Ammon's horn (tissue), 1 donor: ENCODE measurements around the gene E2F4.

Source experiments
- DNase-seq: peaks from one replicate; pipeline ENCODE4 v3.0.0-alpha.2; 2016; ENCODE audit warnings: low spot score

E2F4 gene, protein sequence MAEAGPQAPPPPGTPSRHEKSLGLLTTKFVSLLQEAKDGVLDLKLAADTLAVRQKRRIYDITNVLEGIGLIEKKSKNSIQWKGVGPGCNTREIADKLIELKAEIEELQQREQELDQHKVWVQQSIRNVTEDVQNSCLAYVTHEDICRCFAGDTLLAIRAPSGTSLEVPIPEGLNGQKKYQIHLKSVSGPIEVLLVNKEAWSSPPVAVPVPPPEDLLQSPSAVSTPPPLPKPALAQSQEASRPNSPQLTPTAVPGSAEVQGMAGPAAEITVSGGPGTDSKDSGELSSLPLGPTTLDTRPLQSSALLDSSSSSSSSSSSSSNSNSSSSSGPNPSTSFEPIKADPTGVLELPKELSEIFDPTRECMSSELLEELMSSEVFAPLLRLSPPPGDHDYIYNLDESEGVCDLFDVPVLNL

DNA sequence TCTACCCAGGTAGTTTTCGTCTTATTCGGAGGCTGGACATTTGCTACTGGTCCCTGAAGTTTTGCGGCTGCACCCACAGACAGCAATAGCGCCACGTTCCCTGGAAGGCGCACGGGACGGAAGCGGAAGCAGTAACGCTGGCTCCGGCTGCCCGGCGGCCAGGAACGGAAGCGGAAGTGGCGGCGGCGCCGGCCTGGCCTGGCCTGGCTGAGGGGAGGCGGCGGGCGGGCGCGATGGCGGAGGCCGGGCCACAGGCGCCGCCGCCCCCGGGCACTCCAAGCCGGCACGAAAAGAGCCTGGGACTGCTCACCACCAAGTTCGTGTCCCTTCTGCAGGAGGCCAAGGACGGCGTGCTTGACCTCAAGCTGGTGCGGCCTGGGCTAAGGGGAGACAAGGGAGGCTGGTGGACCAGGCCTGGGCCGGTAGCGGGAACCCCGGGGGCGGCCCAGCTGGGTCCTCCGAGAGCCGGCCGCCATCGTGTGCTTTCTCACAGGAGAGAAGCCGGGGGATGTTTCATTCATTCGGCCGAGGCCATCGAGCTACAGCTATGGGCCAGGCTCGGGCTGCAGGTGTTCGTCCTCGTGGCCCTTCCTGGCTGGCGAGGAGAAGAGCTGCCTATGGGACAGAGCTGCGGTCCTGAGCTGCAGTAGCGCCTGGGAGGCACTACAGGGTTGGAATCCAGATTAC, at the start of gene E2F4:
E2F4 (plus strand) TSS at position 161 of the 687 bp plus-strand sequence; CDS start at position 234, 73 bp downstream.
- peak; percentile 97 for DNase-seq

DNA sequence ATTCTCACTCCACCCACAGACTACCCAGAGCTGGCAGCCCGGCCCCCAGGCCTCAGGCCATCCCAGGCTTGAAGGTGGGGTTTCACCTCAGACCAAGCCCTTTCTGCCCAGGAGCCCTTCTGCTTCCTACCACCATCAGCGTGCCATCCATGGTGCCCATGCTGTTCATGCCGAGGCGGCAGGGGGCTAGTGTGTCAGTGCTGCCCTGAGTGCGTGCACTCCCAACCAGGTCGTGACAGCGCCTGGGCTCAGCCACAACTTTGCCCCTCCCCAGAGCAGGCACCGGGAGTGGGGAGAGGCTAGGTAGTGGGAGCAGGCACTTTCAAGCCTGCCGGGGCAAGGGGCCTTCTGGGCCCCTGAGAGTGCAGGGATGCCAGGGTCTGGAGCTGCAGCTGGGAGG, 49.6 kb upstream of the E2F4 start:
- DNase-seq = no peak

DNA sequence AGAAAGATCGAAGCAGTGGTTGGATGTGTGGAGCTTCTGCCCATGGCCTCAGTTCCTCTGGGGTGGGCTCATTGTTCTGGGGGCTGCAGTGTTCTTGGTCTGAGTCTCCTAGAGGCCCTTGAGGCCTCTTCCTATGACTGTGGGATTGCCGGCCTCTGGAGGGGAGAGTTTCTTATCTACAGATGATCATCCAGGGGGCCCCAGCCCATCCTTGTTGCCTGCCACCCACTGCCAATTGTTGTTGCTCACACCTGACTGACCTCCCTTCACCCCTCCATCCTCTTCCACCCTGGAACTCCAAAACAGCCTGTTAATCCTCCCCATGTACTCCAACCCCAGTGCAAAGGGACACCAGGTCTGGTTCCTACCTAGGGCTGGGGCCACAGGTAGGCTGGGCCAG, 47.0 kb upstream of the E2F4 start:
- DNase-seq = no peak

DNA sequence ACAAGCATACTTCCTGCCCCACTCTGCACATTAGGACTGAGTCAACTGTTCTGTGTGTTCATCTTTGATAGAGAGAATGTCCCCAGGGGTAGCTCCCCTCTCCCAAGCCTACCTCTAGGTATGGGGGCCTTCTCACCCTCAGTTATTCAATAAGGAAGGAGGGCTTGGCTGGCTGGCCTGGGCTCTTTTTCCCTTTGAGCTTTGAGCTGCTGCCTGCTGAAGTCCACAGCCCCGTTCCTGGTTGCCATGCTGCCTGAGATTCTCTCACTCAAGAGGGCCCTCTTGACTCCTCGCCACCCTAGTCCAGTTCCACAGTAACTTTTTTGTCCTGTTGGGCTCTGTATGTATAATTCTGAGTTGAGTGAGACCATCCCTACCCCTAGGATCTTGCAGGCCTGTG, 46.2 kb upstream of the E2F4 start:
- DNase-seq = no peak

DNA sequence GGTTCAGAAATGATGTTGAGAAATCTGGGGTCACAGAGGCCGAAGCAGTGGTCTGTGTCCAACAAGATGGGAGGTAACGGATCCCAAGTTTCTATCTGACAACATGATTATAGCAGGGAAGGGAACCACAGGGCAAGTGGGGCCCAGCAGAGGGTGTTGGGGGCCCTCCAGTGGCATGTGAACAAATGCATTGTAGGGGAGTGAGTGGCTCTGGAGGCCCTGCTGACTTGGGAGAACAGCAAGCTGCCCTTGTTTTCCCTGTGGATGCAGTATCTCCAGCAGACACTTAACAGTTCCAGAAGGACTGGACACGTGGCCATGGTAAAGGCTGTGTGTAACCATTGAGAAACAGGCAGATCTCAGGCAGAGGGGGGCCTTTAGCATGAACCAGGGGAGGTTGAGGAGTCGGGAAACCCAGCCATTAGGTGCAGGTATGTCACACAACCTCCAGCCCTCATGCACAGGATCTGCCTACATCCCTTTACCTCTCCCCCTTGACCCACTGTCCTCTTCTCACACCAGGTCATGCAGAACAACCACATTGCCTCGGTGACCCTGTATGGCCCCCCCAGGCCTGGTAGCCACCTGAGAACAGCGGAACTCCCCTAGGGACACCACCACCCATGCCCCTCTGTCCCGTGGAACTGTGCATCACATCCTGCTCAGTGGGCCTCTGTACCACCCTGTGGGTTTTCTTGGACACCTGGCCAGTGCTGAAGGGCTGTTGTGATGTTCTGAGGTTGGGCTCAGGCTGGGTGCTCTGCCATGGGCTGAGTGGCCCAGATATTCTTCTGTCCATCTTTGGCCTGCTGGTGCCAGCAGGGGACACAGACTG, 45.2 kb upstream of the E2F4 start:
- no peak for DNase-seq

DNA sequence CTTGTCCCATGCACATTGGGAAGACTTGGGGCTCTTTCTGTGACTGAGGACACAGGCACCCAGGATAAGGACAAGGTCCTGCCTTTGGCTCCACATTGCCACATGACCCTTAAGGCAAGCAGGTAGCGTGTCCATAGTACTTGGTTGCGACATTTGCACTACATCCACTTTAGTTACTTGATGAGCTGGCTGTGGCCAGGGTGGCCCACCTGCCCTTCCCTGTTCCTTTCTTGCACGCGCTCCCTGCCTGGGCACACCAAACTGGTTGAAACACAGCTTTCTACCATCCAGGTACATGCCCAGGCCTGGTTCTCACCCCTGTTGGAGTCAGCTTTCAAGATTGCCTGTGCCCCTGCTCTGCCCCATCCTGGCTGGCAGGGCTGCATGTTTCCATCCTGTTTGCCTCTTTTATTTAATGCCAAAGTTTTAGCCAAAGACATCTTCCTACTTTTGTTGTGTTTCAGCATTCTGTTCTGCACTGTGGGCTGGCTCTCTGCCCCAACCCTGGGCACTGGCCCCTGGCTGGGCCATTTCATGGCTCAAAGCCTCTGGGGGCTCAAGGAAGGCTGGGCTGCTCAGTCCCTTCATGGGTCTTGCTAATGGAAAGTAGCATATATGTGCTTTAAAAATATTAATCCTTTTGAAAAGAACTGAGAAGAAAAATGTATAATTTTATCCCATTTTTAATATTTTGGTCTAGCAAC, 44.4 kb upstream of the E2F4 start:
- no peak for DNase-seq

DNA sequence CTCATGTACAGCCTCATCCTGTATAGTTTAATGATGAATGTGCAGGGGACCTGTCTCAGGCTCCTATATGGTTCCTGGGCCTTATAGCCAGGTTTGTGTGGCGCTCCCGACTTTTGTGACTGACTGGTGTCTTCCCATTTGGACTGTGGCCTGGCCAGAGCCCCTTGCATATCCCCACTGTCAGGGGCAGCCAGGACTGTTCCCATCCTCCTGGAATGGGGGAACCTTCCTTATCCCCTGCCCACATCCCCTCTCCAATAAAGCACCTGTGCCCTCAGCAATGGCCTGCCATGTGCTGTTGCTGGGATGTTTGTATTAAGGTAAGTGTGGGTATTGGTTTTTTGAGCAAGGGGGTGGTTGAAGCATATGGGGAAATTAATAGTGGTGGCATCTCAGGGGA, 43.7 kb upstream of the E2F4 start:
- no peak for DNase-seq

DNA sequence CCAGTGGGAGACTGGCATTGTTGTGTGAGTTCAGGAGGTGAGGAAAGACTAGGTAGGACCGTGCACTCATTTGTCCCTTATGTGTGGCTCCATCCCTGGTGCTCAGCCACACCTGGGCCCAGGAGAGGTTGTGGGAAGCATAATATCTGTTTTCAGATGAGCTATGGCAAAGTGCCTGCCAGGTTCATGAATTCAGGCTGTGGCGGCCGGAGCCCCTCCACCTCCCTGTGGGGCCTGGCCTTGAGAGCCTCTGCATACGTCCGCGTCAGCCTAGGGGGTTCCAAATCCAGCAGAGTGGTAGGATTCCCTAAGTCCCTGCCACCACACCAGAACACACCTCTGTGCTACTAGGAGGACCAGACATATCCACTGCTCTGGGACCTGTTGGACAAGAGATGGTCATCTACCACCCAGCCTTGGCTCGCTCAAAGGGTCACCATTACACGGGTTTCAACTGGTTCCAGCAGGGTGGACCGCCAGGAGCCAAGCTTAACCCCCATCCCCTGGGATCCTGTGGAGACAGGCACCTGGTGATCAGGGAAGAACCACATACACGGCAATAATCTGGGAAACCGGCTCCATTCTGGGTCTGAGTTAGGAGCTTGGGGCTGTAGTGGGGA, 43.2 kb upstream of the E2F4 start:
- DNase-seq = no peak

DNA sequence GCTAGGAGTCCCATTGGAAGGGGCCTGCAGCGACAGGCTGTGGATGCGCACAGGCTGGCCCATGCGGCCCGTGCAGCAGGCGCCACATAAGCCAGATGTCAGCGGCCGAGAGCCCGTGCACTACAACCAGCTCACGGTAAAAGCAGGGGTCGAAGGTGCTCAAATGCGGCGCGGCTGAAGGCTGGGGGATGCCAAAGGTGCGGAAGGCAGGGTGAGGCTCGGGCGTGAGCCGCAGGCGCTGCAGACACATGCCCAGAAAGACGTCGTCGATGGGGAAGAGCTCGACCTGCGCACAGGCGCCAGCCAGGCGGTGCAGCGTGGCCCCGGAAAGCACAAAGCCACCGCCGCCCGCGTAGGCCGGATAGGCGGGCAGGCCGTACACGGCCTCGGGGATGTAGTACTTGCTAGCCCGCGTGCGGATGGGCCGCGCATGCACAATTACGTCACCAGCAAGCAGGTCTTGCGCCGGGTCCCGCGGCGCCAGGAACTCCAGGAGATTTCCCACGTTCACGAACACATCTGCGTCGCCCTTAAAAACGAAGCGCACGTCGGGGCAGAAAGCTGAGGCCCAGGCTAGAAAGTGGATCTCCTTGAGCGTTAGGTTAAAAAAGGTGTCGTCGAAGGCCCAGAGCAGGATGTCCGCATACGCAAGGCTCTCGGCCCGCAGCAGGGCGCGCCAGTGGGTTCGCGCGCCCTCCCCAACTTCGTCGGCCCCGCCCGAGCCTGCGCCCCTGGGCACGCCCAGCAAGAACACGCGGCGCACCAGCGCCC, 42.5 kb upstream of the E2F4 start:
- no peak for DNase-seq

DNA sequence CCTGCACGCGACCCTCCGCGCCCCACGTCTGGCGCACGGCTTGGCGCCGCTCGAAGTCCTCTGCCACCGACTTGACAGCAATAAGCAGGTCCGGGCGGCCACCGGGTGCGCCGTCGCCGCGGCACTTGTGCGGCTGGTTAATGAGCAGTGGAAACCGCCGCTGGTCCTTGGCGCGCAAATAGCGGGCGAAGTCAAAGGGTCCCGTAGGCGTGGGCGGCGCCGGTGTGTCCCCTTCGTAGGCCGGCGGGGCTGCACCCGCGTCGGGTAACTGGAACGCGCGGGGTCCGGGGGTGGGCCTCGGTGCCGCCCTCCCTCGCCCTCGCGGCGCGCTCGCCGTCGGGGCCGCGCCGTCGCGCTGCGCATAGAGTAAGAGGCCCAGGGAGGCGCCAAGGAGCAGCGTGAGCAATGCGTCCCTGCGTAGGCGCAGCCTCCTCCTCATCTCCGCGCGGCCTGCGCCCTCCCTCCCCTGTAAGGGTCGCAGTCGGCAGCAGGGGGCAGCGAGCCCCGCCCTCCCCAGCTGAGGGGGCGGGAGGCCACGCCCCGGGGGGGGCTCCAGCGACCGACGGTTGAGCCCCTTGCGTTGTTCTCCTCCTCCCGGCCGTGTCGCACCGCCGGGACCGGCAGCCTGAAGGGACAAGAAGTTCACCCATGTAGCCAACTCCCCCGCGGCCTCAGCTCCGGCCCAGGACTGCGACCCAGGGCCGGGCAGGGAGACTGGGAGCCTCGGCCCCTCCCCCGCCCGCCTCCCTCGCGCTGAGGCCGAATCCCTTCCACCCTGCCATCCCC, 41.7 kb upstream of the E2F4 start:
- no peak for DNase-seq

DNA sequence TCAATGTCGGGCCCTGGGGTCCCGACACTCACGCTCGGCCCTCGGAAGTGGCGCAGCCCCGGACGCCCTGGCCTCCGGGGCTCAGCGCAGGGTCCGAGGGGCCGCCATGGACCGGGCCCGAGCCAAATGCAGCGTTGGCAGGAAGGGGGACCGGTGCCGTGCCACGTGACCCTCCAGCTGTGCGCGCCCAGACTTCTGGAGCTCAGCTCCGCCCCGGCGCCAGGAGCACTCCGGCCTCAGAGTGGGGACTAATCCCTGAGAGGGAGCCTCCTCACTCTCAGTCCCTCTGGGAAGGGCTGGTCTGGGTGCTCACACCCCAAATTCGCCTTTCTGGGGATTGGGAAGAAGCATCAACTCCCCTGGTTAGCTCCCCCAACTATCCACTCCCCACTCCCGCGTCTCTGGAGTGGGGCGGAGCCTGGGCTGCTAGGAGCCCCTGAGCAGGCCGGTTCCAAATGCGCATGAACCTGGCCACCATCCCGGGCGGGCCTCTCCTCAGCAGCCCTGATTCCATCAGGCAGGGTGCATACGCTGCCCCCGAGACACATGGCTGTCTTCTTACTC, 41.0 kb upstream of the E2F4 start, which contains the start of gene B3GNT9:
B3GNT9 (minus strand) TSS at position 166 of the 564 bp plus-strand sequence. CDS start 513 bp downstream, outside the sequence.
- peak; percentile 80 for DNase-seq

DNA sequence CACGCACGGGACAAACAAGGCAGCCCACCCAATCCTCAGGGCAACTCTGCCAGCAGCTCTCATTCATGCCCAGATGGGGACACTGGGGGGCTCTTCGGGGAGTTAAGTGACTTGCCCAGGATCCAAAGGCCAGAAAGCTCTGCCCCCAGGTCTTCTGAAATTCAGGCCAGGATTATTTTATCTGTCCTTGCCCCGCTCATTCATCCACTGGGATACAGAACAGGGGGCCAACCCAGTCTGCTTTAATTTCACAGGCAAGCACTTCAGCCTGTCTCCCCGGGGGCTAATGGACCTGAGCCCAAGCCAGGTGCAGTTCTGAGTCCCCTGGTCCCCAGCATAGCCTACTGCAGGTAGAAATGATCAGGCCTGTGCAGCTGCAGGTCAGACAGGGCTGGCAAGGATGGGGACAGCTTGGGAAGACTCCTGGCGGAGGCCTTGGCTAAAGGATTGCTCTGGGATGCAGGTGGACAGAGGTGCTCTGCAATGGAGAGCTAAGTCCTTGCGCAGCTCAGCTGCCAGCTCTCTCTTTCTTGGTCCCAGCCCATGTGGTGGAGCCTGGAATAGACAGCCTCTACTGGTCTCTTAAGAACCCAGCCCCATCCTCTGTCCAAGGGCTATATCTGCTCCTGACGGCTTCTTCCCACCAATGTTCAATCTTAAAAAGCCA, 40.4 kb upstream of the E2F4 start:
- no peak for DNase-seq

DNA sequence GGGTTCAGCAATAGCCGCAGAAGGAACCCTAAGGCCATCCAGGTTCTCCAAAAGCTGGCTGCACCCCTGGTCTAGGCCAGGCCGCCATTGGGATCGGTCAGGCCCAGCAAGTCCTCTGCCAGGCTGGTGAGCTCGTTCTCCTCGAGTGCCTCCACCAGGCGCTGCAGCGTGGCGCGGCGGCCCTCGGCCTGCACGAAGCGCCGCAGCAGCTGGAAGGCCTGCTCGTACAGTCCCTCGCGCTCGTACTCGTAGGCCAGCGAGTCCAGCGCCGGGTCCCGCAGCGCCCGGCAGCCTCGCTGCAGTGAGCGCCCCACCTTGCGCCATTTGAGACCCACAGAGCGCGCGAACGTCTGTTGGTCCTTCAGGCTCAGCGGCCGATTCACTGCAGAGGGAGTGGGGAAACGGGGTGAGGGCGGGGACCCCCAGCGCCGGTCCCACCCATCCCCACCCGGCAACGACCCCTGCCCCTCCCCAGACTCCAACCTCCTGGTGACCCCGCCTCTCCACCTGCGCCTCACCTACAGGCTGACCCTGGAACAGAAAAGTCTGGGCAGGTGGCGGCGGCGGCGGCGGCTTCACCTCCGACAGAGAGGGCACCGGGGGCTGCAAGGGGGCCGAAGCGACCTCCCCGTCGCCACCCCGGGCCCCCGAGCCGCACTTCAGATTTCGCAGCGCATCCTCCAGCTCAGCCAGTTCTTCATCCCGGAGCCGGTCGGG, 37.2 kb upstream of the E2F4 start:
- peak; percentile 10 for DNase-seq

DNA sequence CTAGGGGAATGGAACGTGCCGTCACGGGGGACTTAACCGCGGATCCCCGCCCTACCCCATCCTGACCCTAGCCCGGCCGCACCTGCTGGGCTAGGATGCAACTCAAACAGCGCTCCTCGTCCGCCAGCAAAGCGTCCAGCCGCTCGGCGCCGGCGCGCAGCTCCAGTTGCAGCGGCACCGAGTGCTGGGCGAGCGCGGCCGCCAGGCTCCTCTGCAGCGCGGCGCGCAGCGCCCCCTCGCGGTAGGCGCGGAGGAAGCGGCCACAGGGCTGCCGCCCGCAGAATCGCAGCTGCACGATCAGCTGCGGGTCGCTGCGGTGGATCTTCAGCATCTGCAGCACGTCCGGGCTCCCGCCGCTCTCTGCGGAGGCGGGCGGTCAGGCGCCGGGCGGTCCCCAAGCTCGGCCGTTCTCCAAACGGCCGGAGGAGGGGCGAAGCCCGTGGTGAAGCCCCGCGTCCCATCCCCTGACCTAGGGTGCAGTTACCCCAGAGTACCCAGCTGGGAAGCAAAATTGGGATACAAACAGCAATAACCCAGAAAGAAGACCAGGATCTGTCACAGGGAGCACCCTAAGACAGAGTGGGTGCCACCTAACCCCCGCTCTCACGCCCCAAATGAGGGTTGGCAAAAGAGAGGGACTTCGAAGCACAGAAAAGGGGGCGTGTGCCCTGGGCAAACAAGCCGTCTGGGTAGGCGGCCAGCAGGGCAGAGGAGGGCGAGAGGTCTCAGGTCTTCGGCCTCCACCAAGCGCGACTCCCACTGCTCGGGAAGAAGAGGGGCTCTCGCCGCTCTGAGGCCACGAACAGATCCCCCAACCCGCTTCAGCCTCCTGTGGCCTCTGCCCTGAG, 36.4 kb upstream of the E2F4 start:
- peak; percentile 81 for DNase-seq

DNA sequence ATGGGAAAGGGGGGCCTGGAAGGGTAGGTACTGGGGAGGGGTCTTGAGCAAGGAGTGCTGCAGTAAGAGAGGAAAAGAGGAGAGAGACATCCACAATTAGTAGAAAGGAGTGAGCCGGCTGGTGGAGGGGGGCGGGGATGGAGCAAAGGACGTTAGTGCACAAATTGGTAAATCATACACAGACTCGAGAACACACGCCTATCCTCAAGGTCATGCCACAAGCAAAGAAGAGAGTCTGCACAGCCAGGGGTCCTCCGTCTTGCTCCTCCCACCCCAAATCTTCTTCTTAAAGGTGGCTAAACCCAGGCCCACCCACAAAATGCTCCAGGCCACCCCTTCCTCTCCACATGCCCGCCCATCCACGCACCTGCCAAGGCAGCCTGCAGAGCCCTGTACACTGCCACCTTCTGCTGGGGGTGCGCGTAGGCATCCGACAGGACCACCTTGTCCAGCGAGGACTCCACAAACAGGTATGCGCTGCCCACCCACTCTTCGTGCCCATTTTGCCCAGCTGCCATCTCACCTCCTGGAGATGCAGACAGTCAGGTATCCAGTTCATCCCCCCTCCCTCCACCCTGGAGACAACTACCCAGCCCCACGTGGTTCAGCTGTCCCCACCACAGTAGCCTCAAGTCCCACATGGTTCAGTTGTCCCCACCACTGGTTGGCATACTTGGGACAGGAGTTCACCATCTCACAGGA, 35.7 kb upstream of the E2F4 start:
- no peak for DNase-seq

DNA sequence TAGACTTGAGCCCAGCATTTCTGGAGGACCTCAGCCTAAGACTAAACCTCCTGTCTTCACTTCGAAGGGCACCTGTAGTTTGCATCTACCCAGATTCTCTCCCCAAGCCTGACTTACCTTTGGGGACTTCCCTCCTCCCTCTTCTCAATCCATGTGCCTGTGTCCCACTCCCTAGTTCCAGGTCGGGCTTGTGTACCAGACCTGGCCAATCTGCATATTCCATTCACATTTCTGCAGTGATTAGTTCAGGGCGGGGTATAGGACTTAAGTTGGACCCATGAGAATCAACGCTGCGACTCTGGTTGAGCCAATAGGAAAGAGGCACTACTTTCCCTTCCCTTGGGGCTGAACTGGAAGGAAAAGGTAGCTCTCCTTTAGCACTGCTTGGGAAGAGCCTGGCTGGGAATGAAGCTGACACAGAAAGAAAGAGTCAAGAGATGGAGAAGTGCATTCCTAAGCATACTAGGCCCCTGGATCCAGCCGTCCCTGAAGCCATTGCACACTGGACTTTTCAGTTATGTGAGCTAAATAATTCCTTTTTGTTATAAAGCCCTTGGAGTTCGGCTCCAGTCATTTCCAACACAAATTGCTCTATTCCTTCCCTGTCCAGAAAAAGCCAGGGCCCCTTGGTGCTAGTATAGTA, 34.7 kb upstream of the E2F4 start:
- DNase-seq = no peak
